Mesendoderm (in vitro differentiated cells): ENCODE data around the gene MED16.

ENCODE experiments used
- DNase-seq: peaks from one replicate; pipeline ENCODE4 v3.0.0; 2013
- H2AK5ac ChIP-seq: 2 replicates; pipeline ENCODE4 v1.6.1; 2013; ENCODE audit warnings: low read length, inconsistent platforms
- H2BK120ac ChIP-seq: 2 replicates; pipeline ENCODE4 v1.6.1; 2013; ENCODE audit warnings: low read depth, mild to moderate bottlenecking, low read length, moderate library complexity, mixed read lengths
- H2BK15ac ChIP-seq: replicated peaks from 2 replicates; pipeline ENCODE4 v1.6.1; 2013; ENCODE audit warnings: low read depth, mild to moderate bottlenecking, moderate library complexity
- H2BK5ac ChIP-seq: 2 replicates; pipeline ENCODE4 v1.6.1; 2013; ENCODE audit warnings: low read length, inconsistent platforms
- H3K18ac ChIP-seq: 2 replicates; pipeline ENCODE4 v1.6.1; 2013; ENCODE audit warnings: mild to moderate bottlenecking, low read length, mixed read lengths
- H3K23ac ChIP-seq: one replicate; pipeline ENCODE4 v1.6.1; 2013; ENCODE audit warnings: low read length
- H3K27ac ChIP-seq: 2 replicates; pipeline ENCODE4 v1.5.1; 2013; ENCODE audit warnings: low read depth, mild to moderate bottlenecking, inconsistent platforms, low read length, moderate library complexity
- H3K27me3 ChIP-seq: 2 replicates; pipeline ENCODE4 v1.6.1; 2013; ENCODE audit warnings: low read length, control low read depth, mild to moderate bottlenecking, inconsistent platforms; ENCODE audit not compliant: insufficient read depth, poor library complexity
- H3K36me3 ChIP-seq: 2 replicates; pipeline ENCODE4 v1.6.1; 2013; ENCODE audit warnings: low read length, inconsistent platforms; ENCODE audit not compliant: control insufficient read depth, insufficient read depth
- H3K4ac ChIP-seq: one replicate; pipeline ENCODE4 v1.6.1; 2013; ENCODE audit warnings: low read depth, mild to moderate bottlenecking, low read length, moderate library complexity
- H3K4me1 ChIP-seq: 2 replicates; pipeline ENCODE4 v1.6.1; 2013; ENCODE audit warnings: low read depth, low read length, inconsistent platforms; ENCODE audit not compliant: control insufficient read depth
- H3K4me2 ChIP-seq: 2 replicates; pipeline ENCODE4 v1.6.1; 2013; ENCODE audit warnings: low read length
- H3K4me3 ChIP-seq: 2 replicates; pipeline ENCODE4 v1.5.1; 2013; ENCODE audit warnings: mild to moderate bottlenecking, low read length
- H3K56ac ChIP-seq: one replicate; pipeline ENCODE4 v1.6.1; 2013; ENCODE audit warnings: low read length
- H3K79me1 ChIP-seq: 2 replicates; pipeline ENCODE4 v1.6.1; 2013; ENCODE audit warnings: low read length, inconsistent platforms
- H3K79me2 ChIP-seq: 2 replicates; pipeline ENCODE4 v1.6.1; 2013; ENCODE audit warnings: mild to moderate bottlenecking, low read length; ENCODE audit not compliant: control insufficient read depth, insufficient read depth
- H3K9ac ChIP-seq: 2 replicates; pipeline ENCODE4 v1.6.1; 2013; ENCODE audit warnings: low read length, inconsistent platforms
- H4K5ac ChIP-seq: one replicate; pipeline ENCODE4 v1.6.1; 2013; ENCODE audit warnings: low read length
- H4K8ac ChIP-seq: one replicate; pipeline ENCODE4 v1.6.1; 2013; ENCODE audit warnings: low read depth, mild to moderate bottlenecking, control low read depth, low read length, moderate library complexity
- WGBS: extraction: QIAGEN DNeasy Blood & Tissue Kit; methylation state at CpG from one replicate; pipeline ENCODE4 v1.1.7; 2013; ENCODE audit warnings: low lambda C conversion rate, missing lambda C conversion rate; ENCODE audit not compliant: insufficient coverage; ENCODE audit errors: extremely low coverage; 5-methylcytosine and 5-hydroxymethylcytosine counted together

The MED16 gene

GRCh38 chr19:825897-826644 lies 66.9 kb downstream of the MED16 start:
- no peak overlapping the region for H2BK120ac ChIP-seq
- no peaks in the 10 kb centered on the region for H3K4me1 ChIP-seq
- no peak overlapping the region for H3K27ac ChIP-seq
- H4K5ac ChIP-seq = no peak overlapping the region
- no peak overlapping the region for H3K18ac ChIP-seq
- H3K36me3 ChIP-seq = no peaks in the 10 kb centered on the region
- H3K79me1 ChIP-seq = no peaks in the 10 kb centered on the region
- H3K23ac ChIP-seq = no peak overlapping the region
- H3K4me2 ChIP-seq = no peak overlapping the region
- no peak overlapping the region for H3K4ac ChIP-seq
- no peak overlapping the region for H2BK5ac ChIP-seq
- H3K56ac ChIP-seq = no peak overlapping the region
- DNase-seq = no peak
- no peak overlapping the region for H4K8ac ChIP-seq
- no peak overlapping the region for H2AK5ac ChIP-seq
- no peak overlapping the region for H2BK15ac ChIP-seq
- no peak overlapping the region for H3K9ac ChIP-seq
- no peak overlapping the region for H3K4me3 ChIP-seq
- H3K27me3 ChIP-seq = no peaks in the 10 kb centered on the region
- no peaks in the 10 kb centered on the region for H3K79me2 ChIP-seq
- no CpG with 5 or more reads among the region's 19 CpGs for WGBS

GRCh38 chr19:824885-825284 lies 68.1 kb downstream of the MED16 start:
- Histone ChIP-seq H3K4me1 (no peaks in the 10 kb centered on the region), H3K23ac (no peak overlapping the region), H3K79me1 (no peaks in the 10 kb centered on the region), H3K36me3 (no peaks in the 10 kb centered on the region), H3K4me2 (no peak overlapping the region), H4K5ac (no peak overlapping the region), H3K27me3 (no peaks in the 10 kb centered on the region), H2BK120ac (no peak overlapping the region), H3K56ac (peak overlapping the region; percentile 34), H3K4ac (no peak overlapping the region), H3K4me3 (no peak overlapping the region), H3K79me2 (no peaks in the 10 kb centered on the region), H2BK15ac (no peak overlapping the region), H4K8ac (no peak overlapping the region), H3K9ac (no peak overlapping the region), H3K18ac (no peak overlapping the region), H2BK5ac (no peak overlapping the region), H3K27ac (no peak overlapping the region), H2AK5ac (no peak overlapping the region)
- no peak for DNase-seq
- no CpG with 5 or more reads among the region's 15 CpGs for WGBS

- Histone ChIP-seq H3K18ac (no peak overlapping the region), H2BK120ac (no peak overlapping the region), H4K8ac (no peak overlapping the region), H3K9ac (no peak overlapping the region), H2BK15ac (no peak overlapping the region), H3K36me3 (no peaks in the 10 kb centered on the region), H3K23ac (no peak overlapping the region), H3K27me3 (no peaks in the 10 kb centered on the region), H3K79me2 (no peaks in the 10 kb centered on the region), H3K4me1 (no peaks in the 10 kb centered on the region), H2AK5ac (no peak overlapping the region), H3K56ac (peak overlapping the region; percentile 34), H3K27ac (no peak overlapping the region), H3K4ac (no peak overlapping the region), H3K4me2 (no peak overlapping the region), H3K4me3 (no peak overlapping the region), H3K79me1 (no peaks in the 10 kb centered on the region), H2BK5ac (no peak overlapping the region), H4K5ac (no peak overlapping the region)
- WGBS = no CpG with 5 or more reads among the region's 12 CpGs
- no peak for DNase-seq
Observed at GRCh38 chr19:823565-824121, 69.3 kb downstream of the MED16 start.

GRCh38 chr19:821825-822503 lies 71.0 kb downstream of the MED16 start, which contains the start of gene PLPPR3:
Gene PLPPR3 (minus strand): TSS chr19:821955. CDS start chr19:821559, 396 bp downstream.
- Histone ChIP-seq H3K79me1 (no peaks in the 10 kb centered on the region), H3K4me1 (no peaks in the 10 kb centered on the region), H4K5ac (no peak within 1 kb of the TSS), H3K27ac (no peak within 1 kb of the TSS), H4K8ac (no peak within 1 kb of the TSS), H2BK15ac (no peak within 1 kb of the TSS), H2BK5ac (no peak within 1 kb of the TSS), H3K18ac (peak within 1 kb of the TSS; percentile 97), H3K56ac (peak within 1 kb of the TSS; percentile 87), H3K4ac (peak within 1 kb of the TSS; percentile 28), H3K4me3 (peak within 1 kb of the TSS; percentile 34), H2AK5ac (no peak within 1 kb of the TSS), H3K23ac (no peak within 1 kb of the TSS), H3K4me2 (peak within 1 kb of the TSS; percentile 29), H2BK120ac (peak within 1 kb of the TSS; percentile 51), H3K79me2 (no peaks in the 10 kb centered on the region), H3K9ac (peak within 1 kb of the TSS; percentile 62), H3K36me3 (no peaks in the 10 kb centered on the region), H3K27me3 (no peaks in the 10 kb centered on the region)
- WGBS = no CpG with 5 or more reads among the region's 86 CpGs
- DNase-seq = no peak

GRCh38 chr19:821231-821824 lies 71.7 kb downstream of the MED16 start:
- DNase-seq = no peak

More at GRCh38 chr19:821231-821824, 71.7 kb downstream of the MED16 start:
- Histone ChIP-seq H3K9ac (peak overlapping the region; percentile 62), H3K4me2 (peak overlapping the region; percentile 16), H2AK5ac (no peak overlapping the region), H3K4me1 (no peaks in the 10 kb centered on the region), H3K18ac (peak overlapping the region; percentile 97), H4K8ac (no peak overlapping the region), H2BK120ac (peak overlapping the region; percentile 51), H3K4ac (peak overlapping the region; percentile 28), H3K56ac (peak overlapping the region; percentile 87), H3K79me2 (no peaks in the 10 kb centered on the region), H2BK5ac (no peak overlapping the region), H3K4me3 (peak overlapping the region; percentile 34), H4K5ac (no peak overlapping the region), H3K27ac (no peak overlapping the region), H2BK15ac (no peak overlapping the region), H3K79me1 (no peaks in the 10 kb centered on the region), H3K36me3 (no peaks in the 10 kb centered on the region), H3K27me3 (no peaks in the 10 kb centered on the region), H3K23ac (no peak overlapping the region)
- WGBS = no CpG with 5 or more reads among the region's 64 CpGs
